Muscle layer of duodenum (tissue), 2 donors: ENCODE measurements around the gene HMX2.

Experiments
- H3K27ac ChIP-seq: one replicate; pipeline ENCODE4 v1.7.0; 2013; ENCODE audit warnings: mild to moderate bottlenecking, low read length
- H3K27me3 ChIP-seq: one replicate; pipeline ENCODE4 v1.7.0; 2013; ENCODE audit warnings: low read depth, mild to moderate bottlenecking, control low read depth, low read length
- H3K36me3 ChIP-seq, 2 donors: one replicate each; pipeline ENCODE4 v1.7.0; 2013; ENCODE audit warnings: low read length in 2 of 2, control low read depth in 1 of 2, mild to moderate bottlenecking in 1 of 2; ENCODE audit not compliant: insufficient read depth in 2 of 2, control insufficient read depth in 1 of 2
- H3K4me1 ChIP-seq, 2 donors: one replicate each; pipeline ENCODE4 v1.7.0; 2013; ENCODE audit warnings: low read length in 2 of 2, mild to moderate bottlenecking in 2 of 2, control low read depth in 1 of 2, moderate library complexity in 1 of 2; ENCODE audit not compliant: insufficient read depth in 2 of 2, control insufficient read depth in 1 of 2
- H3K4me3 ChIP-seq, 2 donors: one replicate each; pipeline ENCODE4 v1.7.0; 2013; ENCODE audit warnings: low read length in 2 of 2, low read depth in 1 of 2, mild to moderate bottlenecking in 1 of 2
- H3K9me3 ChIP-seq, 2 donors: one replicate each; pipeline ENCODE4 v1.7.0; 2013; ENCODE audit warnings: low read length in 2 of 2, control low read depth in 1 of 2, mild to moderate bottlenecking in 1 of 2; ENCODE audit not compliant: control insufficient read depth in 1 of 2
- donor health status: healthy.

HMX2 gene

GRCh38 chr10:123146894-123147634, 872 bp upstream of the HMX2 start:
- Histone ChIP-seq H3K4me1 (peaks cover 2 to 75% of the 10 kb centered on the region in 2 donors), H3K27me3 (peaks cover 95% of the 10 kb centered on the region), H3K9me3 (no peaks in the 10 kb centered on the region), H3K36me3 (no peaks in the 10 kb centered on the region), H3K27ac (no peak overlapping the region), H3K4me3 (no peak overlapping the region)

DNA sequence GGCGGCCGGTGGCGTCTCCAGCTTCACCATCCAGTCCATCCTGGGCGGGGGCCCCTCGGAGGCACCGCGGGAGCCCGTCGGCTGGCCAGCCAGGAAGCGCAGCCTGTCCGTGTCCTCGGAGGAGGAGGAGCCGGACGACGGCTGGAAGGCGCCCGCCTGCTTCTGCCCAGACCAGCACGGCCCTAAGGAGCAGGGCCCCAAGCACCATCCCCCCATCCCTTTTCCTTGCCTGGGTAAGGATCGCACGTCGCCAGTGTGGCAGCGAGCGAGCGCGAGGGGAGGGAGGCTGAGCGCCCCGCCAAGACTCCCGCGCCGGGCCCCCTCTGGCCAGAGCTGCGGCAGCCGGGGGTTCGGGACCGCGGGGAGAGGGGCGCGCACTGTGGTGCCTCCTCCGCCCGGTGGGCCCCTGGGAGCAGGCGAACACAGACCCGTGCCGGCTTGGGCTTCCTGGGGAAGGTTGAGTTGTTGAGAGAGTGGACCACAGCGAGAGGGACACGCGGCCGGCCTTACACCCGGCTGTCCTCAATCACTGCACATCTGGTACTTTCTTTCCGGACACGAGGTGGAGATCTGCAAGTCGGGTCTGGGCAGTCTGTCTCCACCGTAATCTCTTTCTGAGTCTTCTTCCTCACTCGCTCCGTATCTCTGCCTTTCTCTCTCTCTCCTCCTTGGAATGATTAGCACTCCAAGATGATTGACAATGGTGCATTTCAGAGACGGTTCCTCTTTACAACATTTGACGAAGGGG, 652 bp downstream of the HMX2 start:
- peaks cover 2 to 66% of the 10 kb centered on the region in 2 donors for H3K4me1 ChIP-seq
- H3K27me3 ChIP-seq, result peaks cover 83% of the 10 kb centered on the region
- H3K27ac ChIP-seq, result no peak overlapping the region
- no peaks in the 10 kb centered on the region for H3K36me3 ChIP-seq
- H3K4me3 ChIP-seq, result peak overlapping the region in 1 of 2 donors; percentile 28
- no peaks in the 10 kb centered on the region for H3K9me3 ChIP-seq

DNA sequence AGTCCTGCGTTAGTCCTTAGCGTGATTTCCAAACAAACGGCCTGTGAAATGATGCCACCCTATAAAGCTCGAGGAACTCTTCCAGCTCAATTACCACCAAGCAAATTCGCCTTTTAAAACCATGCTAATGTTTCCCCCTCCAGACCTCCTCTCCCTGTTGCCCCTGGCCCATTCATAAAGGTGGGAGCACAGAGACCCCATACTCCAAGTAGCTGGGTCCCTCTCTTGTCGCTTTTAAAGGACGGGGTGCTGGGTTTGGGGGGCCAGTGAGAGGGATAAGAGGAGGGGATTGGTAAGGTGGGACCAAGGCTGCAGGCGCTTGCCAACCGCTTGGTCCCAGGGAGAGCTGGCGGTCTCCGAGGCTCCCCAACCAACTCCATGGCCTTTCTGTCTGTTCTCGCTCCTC, 1.2 kb downstream of the HMX2 start:
- H3K27ac ChIP-seq, result no peak overlapping the region
- H3K4me3 ChIP-seq, result peak overlapping the region in 1 of 2 donors; percentile 60
- H3K27me3 ChIP-seq, result peaks cover 77% of the 10 kb centered on the region
- no peaks in the 10 kb centered on the region for H3K9me3 ChIP-seq
- peaks cover 2 to 64% of the 10 kb centered on the region in 2 donors for H3K4me1 ChIP-seq
- no peaks in the 10 kb centered on the region for H3K36me3 ChIP-seq

DNA sequence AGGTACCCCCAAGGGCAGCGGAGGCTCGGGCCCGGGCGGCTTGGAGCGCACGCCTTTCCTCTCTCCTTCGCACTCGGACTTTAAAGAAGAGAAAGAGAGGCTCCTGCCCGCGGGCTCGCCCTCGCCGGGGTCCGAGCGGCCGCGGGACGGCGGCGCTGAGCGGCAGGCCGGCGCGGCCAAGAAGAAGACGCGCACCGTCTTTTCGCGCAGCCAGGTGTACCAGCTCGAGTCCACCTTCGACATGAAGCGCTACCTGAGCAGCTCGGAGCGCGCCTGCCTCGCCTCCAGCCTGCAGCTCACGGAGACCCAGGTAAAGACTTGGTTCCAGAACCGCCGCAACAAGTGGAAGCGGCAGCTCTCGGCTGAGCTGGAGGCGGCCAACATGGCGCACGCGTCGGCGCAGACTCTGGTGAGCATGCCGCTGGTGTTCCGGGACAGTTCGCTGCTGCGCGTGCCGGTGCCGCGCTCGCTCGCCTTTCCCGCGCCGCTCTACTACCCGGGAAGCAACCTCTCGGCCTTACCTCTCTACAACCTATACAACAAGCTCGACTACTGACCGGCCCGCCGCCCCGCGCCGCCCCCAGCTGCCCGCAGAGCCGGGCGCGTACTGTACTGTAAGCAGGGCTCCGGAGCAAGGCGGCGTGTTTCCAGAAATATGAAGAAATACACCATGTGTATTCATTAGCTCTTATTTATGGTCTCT, 1.8 kb downstream of the HMX2 start:
- peak overlapping the region; percentile 33 to 60 for H3K4me3 ChIP-seq
- H3K27ac ChIP-seq, result no peak overlapping the region
- peaks cover 71% of the 10 kb centered on the region for H3K27me3 ChIP-seq
- H3K36me3 ChIP-seq, result no peaks in the 10 kb centered on the region
- no peaks in the 10 kb centered on the region for H3K9me3 ChIP-seq
- peaks cover 2 to 58% of the 10 kb centered on the region in 2 donors for H3K4me1 ChIP-seq

- H3K27me3 ChIP-seq, result peaks cover 64% of the 10 kb centered on the region
- peak overlapping the region; percentile 33 to 60 for H3K4me3 ChIP-seq
- H3K27ac ChIP-seq, result no peak overlapping the region
- peaks cover 7 to 61% of the 10 kb centered on the region in 2 donors for H3K4me1 ChIP-seq
- H3K36me3 ChIP-seq, result no peaks in the 10 kb centered on the region
- no peaks in the 10 kb centered on the region for H3K9me3 ChIP-seq
These were observed 2.5 kb downstream of the HMX2 start for GRCh38 chr10:123150271-123150985.

DNA sequence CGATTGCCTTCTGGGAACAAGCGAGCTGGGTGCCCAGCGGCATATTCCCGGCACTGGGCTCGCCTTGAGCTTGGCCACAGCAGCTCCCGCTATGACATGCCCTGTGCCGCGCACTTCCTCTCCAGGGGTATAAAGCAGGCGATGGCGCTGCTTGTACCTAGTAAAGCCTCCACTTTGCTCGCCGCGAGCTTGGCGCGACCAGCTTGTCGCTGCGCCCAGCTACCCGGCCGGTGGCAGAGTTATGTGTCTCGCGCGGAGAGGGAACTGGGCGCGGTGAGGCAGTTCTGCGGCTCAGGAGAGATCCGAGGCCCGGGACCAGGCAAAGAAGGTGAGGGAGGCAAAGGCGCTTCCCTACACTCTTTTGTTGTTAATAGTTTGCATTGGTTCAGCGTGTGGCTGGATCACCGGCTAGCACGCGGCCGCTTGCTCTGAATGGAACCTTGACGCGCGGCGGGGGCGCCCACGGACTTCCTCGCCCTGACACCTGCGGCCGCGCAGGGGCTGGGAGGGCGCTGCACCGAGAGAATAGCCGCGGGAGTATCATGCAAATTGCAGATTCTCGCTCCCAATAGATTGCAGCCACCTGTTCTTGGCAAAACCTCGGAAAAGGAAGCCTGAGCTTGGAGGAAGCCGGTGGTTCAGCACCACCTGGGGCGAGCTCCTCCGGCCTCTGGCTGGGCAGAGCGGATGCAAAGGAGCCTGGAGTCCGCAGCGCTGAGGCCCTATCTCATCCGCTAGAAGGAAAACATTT, 3.2 kb downstream of the HMX2 start:
- Histone ChIP-seq H3K4me1 (peaks cover 14 to 64% of the 10 kb centered on the region in 2 donors), H3K27me3 (peaks cover 57% of the 10 kb centered on the region)

GRCh38 chr10:123151737-123152135, 3.8 kb downstream of the HMX2 start:
- H3K4me3 ChIP-seq, result no peak overlapping the region
- H3K4me1 ChIP-seq, result peaks cover 17 to 62% of the 10 kb centered on the region in 2 donors
- no peaks in the 10 kb centered on the region for H3K9me3 ChIP-seq
- H3K27me3 ChIP-seq, result peaks cover 51% of the 10 kb centered on the region
- H3K36me3 ChIP-seq, result peaks cover 0 to 8% of the 10 kb centered on the region in 2 donors
- no peak overlapping the region for H3K27ac ChIP-seq

More for the DNA sequence above, 3.2 kb downstream of the HMX2 start:
- Histone ChIP-seq H3K9me3 (no peaks in the 10 kb centered on the region), H3K36me3 (peaks cover 0 to 4% of the 10 kb centered on the region in 2 donors), H3K4me3 (peak overlapping the region; percentile 16 to 42), H3K27ac (no peak overlapping the region)

GRCh38 chr10:123153486-123154091, 5.7 kb downstream of the HMX2 start:
- Histone ChIP-seq H3K4me3 (no peak overlapping the region), H3K27ac (no peak overlapping the region), H3K9me3 (no peaks in the 10 kb centered on the region), H3K36me3 (peaks cover 10 to 21% of the 10 kb centered on the region in 2 donors), H3K27me3 (peaks cover 33% of the 10 kb centered on the region), H3K4me1 (peaks cover 17 to 48% of the 10 kb centered on the region in 2 donors)

GRCh38 chr10:123154092-123154710, 6.3 kb downstream of the HMX2 start, which contains the start of gene BUB3:
Gene BUB3, plus strand, starts transcription at chr10:123154402. Its CDS starts 516 bp downstream, at chr10:123154918.
- Histone ChIP-seq H3K27ac (peak within 1 kb of the TSS; percentile 85), H3K36me3 (peaks cover 10 to 25% of the 10 kb centered on the region in 2 donors), H3K4me3 (peak within 1 kb of the TSS; percentile 83 to 88), H3K4me1 (peaks cover 17 to 42% of the 10 kb centered on the region in 2 donors), H3K27me3 (peaks cover 27% of the 10 kb centered on the region), H3K9me3 (no peaks in the 10 kb centered on the region)
